ENCODE results near the gene MTX3.

MTX3 gene

GRCh38 chr5:80010754-80011392 is 19.8 kb upstream of the MTX3 start:
- TF ChIP-seq TARDBP (IDR thresholded peaks at IDR 0.05) (no peak), SUZ12 (IDR thresholded peaks at IDR 0.05) (no peak), ELF4 (IDR thresholded peaks at IDR 0.05) (no peak), ARNT (IDR thresholded peaks at IDR 0.05) (no peak), L3MBTL2 (conservative IDR thresholded peaks at IDR 0.05) (no peak), PKNOX1 (IDR thresholded peaks at IDR 0.05) (no peak), FOXK2 (IDR thresholded peaks at IDR 0.05) (no peak), ZNF384 (IDR thresholded peaks at IDR 0.05) (no peak), LEF1 (IDR thresholded peaks at IDR 0.05; ENCODE audit: borderline replicate concordance) (no peak), BHLHE40 (IDR thresholded peaks at IDR 0.05; ENCODE audit: borderline replicate concordance) (no peak), NFRKB (IDR thresholded peaks at IDR 0.05) (no peak)
- DNase-seq (ENCODE audit: extremely low spot score), result no peak
- ChIA-PET POLR2A (no interaction called here), CTCF (interaction anchor here (0.6 to 1.0 kb wide), 2 partner anchors 17 to 236 kb away, joined by 3 read pairs; no protein-coding TSS in a partner anchor)

GRCh38 chr5:80008995-80009765 is 18.1 kb upstream of the MTX3 start:
- CTCF ChIA-PET, result no interaction called here
- no peak for TF ChIP-seq HDGF (IDR thresholded peaks at IDR 0.05; ENCODE audit: borderline replicate concordance)
- TF ChIP-seq BHLHE40 (IDR thresholded peaks at IDR 0.05; ENCODE audit: borderline replicate concordance), result no peak
- TF ChIP-seq ELF4 (IDR thresholded peaks at IDR 0.05), result no peak
- no peak for TF ChIP-seq L3MBTL2 (conservative IDR thresholded peaks at IDR 0.05)
- no peak for TF ChIP-seq ZNF384 (IDR thresholded peaks at IDR 0.05)
- TF ChIP-seq LEF1 (IDR thresholded peaks at IDR 0.05; ENCODE audit: borderline replicate concordance), result no peak
- TF ChIP-seq FOXA1 (IDR thresholded peaks at IDR 0.05), result no peak
- TF ChIP-seq ARNT (IDR thresholded peaks at IDR 0.05), result no peak
- no peak for TF ChIP-seq SUZ12 (IDR thresholded peaks at IDR 0.05)
- no peak for TF ChIP-seq FOXK2 (IDR thresholded peaks at IDR 0.05)
- TF ChIP-seq NFRKB (IDR thresholded peaks at IDR 0.05), result no peak
- no peak for TF ChIP-seq CTBP1 (IDR thresholded peaks at IDR 0.05; ENCODE audit: borderline replicate concordance)
- TF ChIP-seq SP1 (IDR thresholded peaks at IDR 0.05), result no peak
- TF ChIP-seq FOXM1 (IDR thresholded peaks at IDR 0.05; ENCODE audit: borderline replicate concordance), result no peak
- no peak for TF ChIP-seq PKNOX1 (IDR thresholded peaks at IDR 0.05)
- TF ChIP-seq TARDBP (IDR thresholded peaks at IDR 0.05), result no peak
- no peak for DNase-seq (ENCODE audit: extremely low spot score)
- POLR2A ChIA-PET, result no interaction called here

GRCh38 chr5:80002677-80003076 is 11.6 kb upstream of the MTX3 start:
- no peak for TF ChIP-seq BHLHE40 (IDR thresholded peaks at IDR 0.05; ENCODE audit: borderline replicate concordance)
- no peak for TF ChIP-seq PKNOX1 (IDR thresholded peaks at IDR 0.05)
- TF ChIP-seq LEF1 (IDR thresholded peaks at IDR 0.05; ENCODE audit: borderline replicate concordance), result no peak
- no peak for TF ChIP-seq HDGF (IDR thresholded peaks at IDR 0.05; ENCODE audit: borderline replicate concordance)
- no peak for TF ChIP-seq FOXM1 (IDR thresholded peaks at IDR 0.05; ENCODE audit: borderline replicate concordance)
- TF ChIP-seq FOXK2 (IDR thresholded peaks at IDR 0.05), result no peak
- TF ChIP-seq ZNF384 (IDR thresholded peaks at IDR 0.05), result no peak
- no peak for TF ChIP-seq TARDBP (IDR thresholded peaks at IDR 0.05)
- no peak for TF ChIP-seq CTBP1 (IDR thresholded peaks at IDR 0.05; ENCODE audit: borderline replicate concordance)
- no peak for TF ChIP-seq ARNT (IDR thresholded peaks at IDR 0.05)
- no peak for TF ChIP-seq NFRKB (IDR thresholded peaks at IDR 0.05)
- TF ChIP-seq L3MBTL2 (conservative IDR thresholded peaks at IDR 0.05), result no peak
- TF ChIP-seq ELF4 (IDR thresholded peaks at IDR 0.05), result no peak
- no peak for TF ChIP-seq FOXA1 (IDR thresholded peaks at IDR 0.05)
- no peak for TF ChIP-seq SP1 (IDR thresholded peaks at IDR 0.05)
- no peak for TF ChIP-seq SUZ12 (IDR thresholded peaks at IDR 0.05)
- ChIA-PET POLR2A (no interaction called here), CTCF (no interaction called here)
- DNase-seq (ENCODE audit: extremely low spot score), result no peak

GRCh38 chr5:79999722-80000121 is 8.7 kb upstream of the MTX3 start:
- DNase-seq (ENCODE audit: extremely low spot score), result no peak
- CTCF ChIA-PET, result no interaction called here
- TF ChIP-seq PKNOX1 (IDR thresholded peaks at IDR 0.05) (no peak), ARNT (IDR thresholded peaks at IDR 0.05) (no peak), FOXK2 (IDR thresholded peaks at IDR 0.05) (no peak)
- POLR2A ChIA-PET, result no interaction called here

GRCh38 chr5:79992891-79993657 is 2.0 kb upstream of the MTX3 start:
- no peak for DNase-seq (ENCODE audit: extremely low spot score)
- TF ChIP-seq ARNT (IDR thresholded peaks at IDR 0.05) (no peak), BHLHE40 (IDR thresholded peaks at IDR 0.05; ENCODE audit: borderline replicate concordance) (no peak), PKNOX1 (IDR thresholded peaks at IDR 0.05) (no peak), FOXM1 (IDR thresholded peaks at IDR 0.05; ENCODE audit: borderline replicate concordance) (no peak), LEF1 (IDR thresholded peaks at IDR 0.05; ENCODE audit: borderline replicate concordance) (no peak)
- POLR2A ChIA-PET, result no interaction called here
- CTCF ChIA-PET, result no interaction called here

Measured in HEK293T (cell line).